ENCODE data around the gene MTNR1B.

The MTNR1B gene

DNA sequence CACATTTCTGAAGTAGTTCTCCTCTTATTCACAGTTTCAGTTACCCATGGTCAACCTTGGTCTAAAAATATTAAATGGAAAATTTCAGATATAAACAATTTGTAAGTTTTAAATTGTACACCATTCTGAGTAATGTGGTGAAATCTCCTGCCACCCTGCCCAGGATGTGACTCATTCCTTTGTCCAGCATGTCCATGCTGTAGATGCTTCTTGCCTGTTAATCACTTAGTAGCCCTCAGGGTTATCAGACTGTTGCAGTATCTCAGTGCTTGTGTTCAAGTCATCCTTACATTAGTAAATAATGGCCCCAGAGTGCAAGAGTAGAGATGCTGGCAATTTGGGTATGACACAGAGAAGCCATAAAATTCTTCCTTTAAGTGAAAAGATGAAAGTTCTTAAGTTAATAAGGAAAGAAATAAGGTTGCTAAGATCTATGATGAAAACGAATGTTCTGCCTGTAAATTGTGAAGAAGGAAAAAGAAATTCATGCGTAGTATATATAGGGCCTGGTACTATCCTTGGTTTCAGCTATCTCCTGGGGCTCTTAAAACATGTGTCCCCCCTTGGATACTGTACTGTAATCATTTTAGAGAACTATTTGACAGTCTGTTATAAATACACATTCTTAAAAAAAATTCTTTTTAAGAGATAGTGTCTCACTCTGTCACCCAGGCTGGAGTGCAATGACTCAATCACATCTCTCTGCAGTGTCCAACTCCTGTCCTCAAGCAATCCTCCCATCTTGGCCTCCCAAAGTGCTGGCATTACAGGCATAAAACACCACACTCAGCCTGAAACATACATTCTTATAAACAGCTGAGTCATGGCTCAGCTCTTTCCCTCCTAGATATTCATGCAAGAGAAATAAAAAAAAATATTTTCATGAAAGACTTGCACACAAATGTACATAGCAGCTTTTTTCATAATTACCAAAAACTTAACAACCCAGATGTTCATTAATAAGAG is 31.3 kb downstream of the MTNR1B start:
- H3K27ac Mint-ChIP-seq: no peak overlapping the region
- no peak overlapping the region for H3K4me3 Mint-ChIP-seq
- H3K9me3 Mint-ChIP-seq: no peaks in the 10 kb centered on the region
- H3K27me3 Mint-ChIP-seq: no peaks in the 10 kb centered on the region
- no peaks in the 10 kb centered on the region for H3K36me3 Mint-ChIP-seq (ENCODE audit: low read depth)
- intact Hi-C loops (cut with micrococcal nuclease): no loop called here
- no peaks in the 10 kb centered on the region for H3K4me1 Mint-ChIP-seq (ENCODE audit: low read depth)

DNA sequence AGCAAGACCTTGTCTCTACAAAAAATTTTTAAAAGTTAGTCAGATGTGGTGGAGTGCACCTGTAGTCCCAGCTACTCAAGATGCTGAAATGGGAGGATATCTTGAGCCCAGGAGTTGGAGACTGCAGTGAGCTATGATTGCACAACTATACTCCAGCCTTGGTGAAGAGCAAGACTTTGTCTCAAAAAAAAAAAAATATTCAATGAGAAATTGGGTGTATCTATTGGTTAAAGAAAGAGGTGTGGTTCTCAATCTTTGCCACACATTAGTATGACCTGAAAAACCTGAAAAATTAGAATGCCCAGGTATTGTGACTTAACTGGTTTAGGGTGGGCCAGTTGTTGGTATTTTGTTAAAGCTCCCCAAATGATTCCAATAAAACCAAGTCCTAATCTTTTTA is 32.4 kb downstream of the MTNR1B start:
- Mint-ChIP-seq H3K9me3 (peaks cover 7% of the 10 kb centered on the region), H3K27ac (no peak overlapping the region), H3K27me3 (no peaks in the 10 kb centered on the region), H3K36me3 (ENCODE audit: low read depth) (no peaks in the 10 kb centered on the region), H3K4me3 (no peak overlapping the region), H3K4me1 (ENCODE audit: low read depth) (no peaks in the 10 kb centered on the region)
- intact Hi-C loops (cut with micrococcal nuclease): no loop called here

DNA sequence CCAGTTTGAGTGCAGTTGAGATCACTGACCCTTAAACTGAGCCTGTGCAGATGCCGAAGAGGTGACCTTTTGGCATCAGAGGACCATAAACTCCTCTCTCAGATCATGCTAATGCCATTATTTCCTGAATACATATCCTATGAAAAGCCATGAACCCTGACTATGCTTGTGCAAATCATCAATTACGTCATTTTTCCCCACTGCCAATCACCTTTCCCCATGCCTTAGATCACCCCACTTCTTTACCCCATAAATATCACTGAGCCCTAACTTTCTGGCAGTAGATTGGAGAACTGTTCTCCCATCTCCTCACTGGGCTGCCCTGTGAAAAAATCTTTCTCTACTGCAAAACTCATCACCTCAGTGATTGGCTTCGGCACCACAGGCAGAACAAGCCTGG is 32.9 kb downstream of the MTNR1B start:
- Mint-ChIP-seq H3K27ac (no peak overlapping the region), H3K4me1 (ENCODE audit: low read depth) (no peaks in the 10 kb centered on the region), H3K9me3 (peaks cover 7% of the 10 kb centered on the region), H3K36me3 (ENCODE audit: low read depth) (no peaks in the 10 kb centered on the region), H3K4me3 (no peak overlapping the region), H3K27me3 (no peaks in the 10 kb centered on the region)
- intact Hi-C loops (cut with micrococcal nuclease): no loop called here

DNA sequence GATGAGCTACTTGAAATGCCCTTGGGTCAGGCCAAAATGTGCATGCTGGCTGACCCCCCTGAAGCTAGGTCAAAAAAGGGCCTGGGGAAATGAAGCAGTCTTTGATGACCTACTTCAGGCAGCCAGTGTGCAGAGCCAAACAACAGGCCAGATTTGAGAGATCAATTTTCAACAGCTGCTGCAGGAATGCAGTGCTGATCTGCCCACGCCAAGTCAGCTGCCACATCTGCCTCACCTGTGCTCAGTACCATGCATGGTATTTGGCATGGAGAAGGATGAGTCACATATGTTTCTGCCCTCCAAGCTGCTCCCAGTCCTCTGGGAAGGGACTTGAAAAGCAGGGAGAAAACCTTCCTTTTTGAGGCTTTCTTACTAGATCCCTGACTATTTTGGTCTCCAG is 35.8 kb downstream of the MTNR1B start:
- intact Hi-C loops (cut with micrococcal nuclease): no loop called here
- Mint-ChIP-seq H3K27me3 (no peaks in the 10 kb centered on the region), H3K27ac (no peak overlapping the region)

DNA sequence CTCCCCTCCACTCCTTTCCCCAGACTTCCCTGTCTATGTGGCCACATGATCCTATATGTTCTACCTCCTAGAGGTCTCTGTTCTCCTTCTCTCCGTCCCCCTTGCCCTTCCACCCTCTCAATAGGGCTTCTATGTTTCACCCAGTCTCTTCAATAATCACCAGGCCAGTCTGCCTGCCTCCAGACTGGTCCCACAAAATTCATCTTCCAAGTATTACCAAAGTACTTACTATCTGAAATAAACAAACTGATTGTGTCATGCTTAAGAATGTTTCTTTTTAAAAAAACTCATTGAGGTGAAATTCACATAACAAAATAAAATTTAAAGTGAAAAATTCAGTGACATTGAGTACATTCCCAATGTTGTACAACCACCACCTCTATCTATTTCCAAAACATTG is 44.2 kb downstream of the MTNR1B start:
- H3K27ac Mint-ChIP-seq: no peak overlapping the region
- H3K9me3 Mint-ChIP-seq: peaks cover 21% of the 10 kb centered on the region
- intact Hi-C loops (cut with micrococcal nuclease): no loop called here
- no peaks in the 10 kb centered on the region for H3K36me3 Mint-ChIP-seq (ENCODE audit: low read depth)
- H3K4me3 Mint-ChIP-seq: no peak overlapping the region
- no peaks in the 10 kb centered on the region for H3K4me1 Mint-ChIP-seq (ENCODE audit: low read depth)
- H3K27me3 Mint-ChIP-seq: no peaks in the 10 kb centered on the region

More for the DNA sequence above, 35.8 kb downstream of the MTNR1B start:
- Mint-ChIP-seq H3K36me3 (ENCODE audit: low read depth) (no peaks in the 10 kb centered on the region), H3K9me3 (peaks cover 20% of the 10 kb centered on the region), H3K4me3 (no peak overlapping the region), H3K4me1 (ENCODE audit: low read depth) (no peaks in the 10 kb centered on the region)

DNA sequence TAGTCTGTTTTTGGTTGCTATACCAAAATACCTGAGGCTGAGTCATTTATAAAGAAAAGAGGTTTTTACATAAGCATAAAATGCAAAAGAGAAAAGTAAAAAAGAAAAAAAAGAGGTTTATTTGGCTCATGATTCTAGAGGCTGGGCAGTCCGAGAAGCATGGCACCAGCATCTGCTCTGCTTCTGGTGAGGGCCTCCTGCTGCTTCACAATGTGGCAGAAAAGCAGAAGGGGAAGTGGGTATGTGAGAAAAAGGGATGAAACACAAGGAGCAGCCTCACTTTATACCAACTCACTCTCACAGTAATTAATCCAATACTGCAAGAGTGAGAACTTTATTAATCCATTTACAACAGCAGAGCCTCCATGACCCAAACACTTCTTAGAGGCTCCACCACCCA is 47.1 kb downstream of the MTNR1B start:
- Mint-ChIP-seq H3K4me1 (ENCODE audit: low read depth) (no peaks in the 10 kb centered on the region), H3K27ac (no peak overlapping the region), H3K9me3 (peaks cover 18% of the 10 kb centered on the region), H3K4me3 (no peak overlapping the region), H3K27me3 (no peaks in the 10 kb centered on the region), H3K36me3 (ENCODE audit: low read depth) (no peaks in the 10 kb centered on the region)
- intact Hi-C loops (cut with micrococcal nuclease): no loop called here

DNA sequence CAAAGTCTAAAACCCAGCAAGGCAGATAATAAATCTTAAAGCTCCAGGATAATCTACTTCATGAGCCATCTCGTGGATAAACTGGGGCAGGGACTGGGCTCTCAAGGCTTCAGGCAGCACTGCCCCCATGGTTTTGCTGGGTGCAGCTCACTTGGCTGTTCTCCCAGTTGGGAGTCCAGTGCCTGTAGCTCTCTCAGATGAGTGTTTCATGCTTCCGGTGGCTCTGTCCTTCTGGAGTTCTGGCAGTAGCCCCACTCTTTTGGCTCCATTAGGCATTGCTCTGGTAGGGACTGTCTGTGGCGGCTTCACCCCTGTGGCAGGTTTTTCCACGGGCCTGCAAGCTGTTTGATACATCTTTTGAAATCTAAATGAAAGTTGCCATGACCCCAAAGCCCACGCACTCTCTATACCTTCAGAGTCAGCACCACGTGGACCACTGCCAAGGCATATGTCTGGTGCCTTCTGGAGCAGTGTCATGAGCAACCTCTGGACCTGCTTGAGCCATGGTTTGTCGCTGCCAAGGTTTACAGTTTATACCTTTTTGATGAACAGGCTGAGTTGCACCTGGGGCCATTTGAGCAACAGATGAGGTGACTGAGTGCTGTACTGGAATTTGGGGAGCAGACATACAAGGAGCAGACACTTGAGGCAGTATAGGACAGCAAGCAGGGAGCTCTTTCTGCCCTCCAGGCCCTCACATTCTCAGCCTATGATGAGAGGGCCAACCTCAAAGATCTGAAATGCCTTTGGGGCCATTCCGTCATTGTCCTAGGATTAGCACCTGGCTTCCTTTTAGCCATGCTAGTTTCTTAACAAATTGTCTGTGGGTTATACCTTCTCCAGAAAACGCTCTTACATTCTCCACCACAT is 48.6 kb downstream of the MTNR1B start:
- Mint-ChIP-seq H3K27ac (no peak overlapping the region), H3K4me3 (no peak overlapping the region), H3K27me3 (no peaks in the 10 kb centered on the region), H3K36me3 (ENCODE audit: low read depth) (no peaks in the 10 kb centered on the region), H3K4me1 (ENCODE audit: low read depth) (no peaks in the 10 kb centered on the region), H3K9me3 (peaks cover 18% of the 10 kb centered on the region)
- intact Hi-C loops (cut with micrococcal nuclease): no loop called here

DNA sequence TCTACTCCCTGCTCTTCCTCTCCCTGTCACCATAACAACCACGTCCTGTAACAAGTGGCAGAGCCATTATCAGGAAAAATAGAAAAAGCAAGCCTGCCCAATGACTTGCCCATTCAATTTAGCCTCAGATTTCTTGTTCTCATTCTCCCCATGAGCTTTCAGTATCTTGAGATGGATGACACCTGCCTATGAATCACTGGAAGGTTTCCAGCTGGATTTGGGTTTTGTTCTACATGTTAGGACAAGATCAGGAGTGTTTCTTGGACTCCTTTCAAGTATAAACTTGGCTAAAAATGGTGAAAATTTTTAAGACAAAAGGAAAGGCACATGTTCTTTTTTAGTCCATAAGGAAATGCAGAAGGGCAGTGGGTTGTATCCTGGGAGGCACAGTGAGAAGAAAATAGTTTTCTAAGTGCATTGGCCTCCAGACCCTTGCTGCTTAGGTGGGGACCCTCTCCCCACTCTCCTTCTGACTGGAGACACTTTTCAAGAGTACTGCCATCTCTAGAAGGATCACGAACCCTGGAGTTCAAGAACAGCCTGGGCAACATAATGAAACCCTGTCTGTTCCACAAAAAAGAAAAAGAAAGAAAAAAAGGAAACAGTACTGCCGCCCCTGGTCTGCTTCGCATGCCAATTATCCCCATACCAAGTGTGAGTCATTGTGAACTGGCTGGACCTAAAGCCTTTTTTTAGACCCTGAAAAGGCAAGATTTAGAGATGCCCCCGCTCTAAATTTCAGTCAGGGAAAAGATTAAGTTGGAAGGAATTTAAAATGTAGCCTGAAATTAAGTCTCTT is 51.0 kb downstream of the MTNR1B start:
- peaks cover 9% of the 10 kb centered on the region for H3K9me3 Mint-ChIP-seq
- intact Hi-C loops (cut with micrococcal nuclease): no loop called here
- no peaks in the 10 kb centered on the region for H3K27me3 Mint-ChIP-seq
- no peaks in the 10 kb centered on the region for H3K36me3 Mint-ChIP-seq (ENCODE audit: low read depth)
- no peak overlapping the region for H3K4me3 Mint-ChIP-seq
- no peaks in the 10 kb centered on the region for H3K4me1 Mint-ChIP-seq (ENCODE audit: low read depth)
- no peak overlapping the region for H3K27ac Mint-ChIP-seq

DNA sequence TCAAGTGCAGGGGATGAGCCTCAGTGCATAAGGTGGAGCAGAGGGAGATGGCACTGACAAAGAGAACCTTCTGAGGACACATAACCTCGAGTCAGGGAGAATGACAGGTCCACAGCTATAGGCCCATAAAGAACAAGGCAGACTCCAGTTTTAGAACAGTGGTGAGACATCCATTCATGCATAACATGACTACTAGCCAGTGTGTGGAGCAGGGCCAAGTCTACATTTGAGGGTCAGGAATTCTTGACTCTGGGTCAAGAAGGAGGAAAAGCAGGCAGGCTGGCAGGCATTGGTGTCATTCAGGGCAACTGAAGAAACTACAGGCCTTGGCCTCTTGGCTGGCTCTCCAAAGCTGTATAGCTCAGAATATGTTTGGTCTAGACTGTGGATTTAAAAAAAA is 54.9 kb downstream of the MTNR1B start:
- Mint-ChIP-seq H3K27ac (no peak overlapping the region), H3K27me3 (no peaks in the 10 kb centered on the region), H3K9me3 (no peaks in the 10 kb centered on the region), H3K4me3 (no peak overlapping the region), H3K4me1 (ENCODE audit: low read depth) (no peaks in the 10 kb centered on the region), H3K36me3 (ENCODE audit: low read depth) (no peaks in the 10 kb centered on the region)
- intact Hi-C loops (cut with micrococcal nuclease): no loop called here

DNA sequence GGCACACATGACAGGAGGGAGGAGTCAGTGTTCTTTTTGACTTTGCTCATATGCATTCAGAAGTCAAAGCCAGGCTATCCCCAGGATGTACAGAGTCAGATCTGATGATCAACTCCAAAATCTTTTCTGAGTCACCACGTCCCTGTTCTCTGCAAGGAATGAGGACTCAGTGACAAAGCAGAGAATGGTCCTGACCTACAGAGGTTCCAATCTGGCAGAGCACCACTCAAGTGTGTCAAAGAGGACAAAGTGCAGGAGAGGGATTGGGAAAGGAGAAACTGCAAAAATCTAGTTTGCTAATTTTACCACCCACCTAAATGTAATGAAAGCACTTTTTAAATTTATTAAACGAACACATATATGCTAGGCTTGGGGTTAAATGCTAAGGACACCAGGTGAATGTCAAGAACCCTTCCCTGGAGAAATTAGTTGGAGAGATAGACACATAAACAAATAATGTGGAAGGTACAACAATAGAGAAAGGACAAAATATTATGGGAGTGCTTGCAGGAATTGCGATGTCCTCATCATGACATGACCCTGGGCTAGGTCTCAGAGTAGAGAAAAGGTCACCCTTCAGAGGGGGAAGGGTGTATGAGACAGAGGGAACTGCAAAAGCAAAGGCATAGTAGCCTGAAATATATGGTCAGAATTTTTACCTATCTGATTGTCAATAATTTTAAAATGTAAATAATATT is 56.3 kb downstream of the MTNR1B start:
- no peak overlapping the region for H3K4me3 Mint-ChIP-seq
- no peak overlapping the region for H3K27ac Mint-ChIP-seq
- no peaks in the 10 kb centered on the region for H3K36me3 Mint-ChIP-seq (ENCODE audit: low read depth)
- H3K4me1 Mint-ChIP-seq (ENCODE audit: low read depth): no peaks in the 10 kb centered on the region
- H3K9me3 Mint-ChIP-seq: no peaks in the 10 kb centered on the region
- intact Hi-C loops (cut with micrococcal nuclease): no loop called here
- H3K27me3 Mint-ChIP-seq: no peaks in the 10 kb centered on the region

DNA sequence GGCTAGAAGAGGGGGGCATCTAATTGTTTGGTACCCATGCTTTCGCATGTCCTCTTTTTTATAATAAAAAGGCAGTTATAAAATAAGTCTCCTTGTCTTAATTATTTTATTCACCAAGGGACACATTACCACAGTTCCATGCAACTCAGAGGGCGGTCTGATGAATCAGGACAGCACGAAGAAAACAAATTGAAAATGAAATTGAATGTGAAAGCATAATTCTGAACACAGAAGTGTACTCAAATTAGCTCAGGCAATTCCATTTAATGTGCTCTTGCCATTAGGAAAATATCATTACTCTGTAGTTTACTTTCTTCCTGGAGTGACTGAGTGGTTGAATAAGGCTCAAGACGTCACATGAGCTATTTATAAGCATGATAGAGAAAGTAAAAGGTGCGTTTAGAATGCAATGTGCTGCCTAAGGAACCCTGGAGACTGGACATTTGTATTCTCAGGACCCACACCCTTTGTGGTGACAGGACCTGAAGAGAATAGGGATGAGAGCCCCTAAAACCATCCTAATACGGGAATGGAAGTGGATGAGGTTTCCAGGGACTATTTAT is 59.6 kb downstream of the MTNR1B start:
- no peaks in the 10 kb centered on the region for H3K36me3 Mint-ChIP-seq (ENCODE audit: low read depth)
- H3K27me3 Mint-ChIP-seq: no peaks in the 10 kb centered on the region
- no peaks in the 10 kb centered on the region for H3K4me1 Mint-ChIP-seq (ENCODE audit: low read depth)
- H3K4me3 Mint-ChIP-seq: no peak overlapping the region
- H3K27ac Mint-ChIP-seq: no peak overlapping the region
- no peaks in the 10 kb centered on the region for H3K9me3 Mint-ChIP-seq
- intact Hi-C loops (cut with micrococcal nuclease): no loop called here

DNA sequence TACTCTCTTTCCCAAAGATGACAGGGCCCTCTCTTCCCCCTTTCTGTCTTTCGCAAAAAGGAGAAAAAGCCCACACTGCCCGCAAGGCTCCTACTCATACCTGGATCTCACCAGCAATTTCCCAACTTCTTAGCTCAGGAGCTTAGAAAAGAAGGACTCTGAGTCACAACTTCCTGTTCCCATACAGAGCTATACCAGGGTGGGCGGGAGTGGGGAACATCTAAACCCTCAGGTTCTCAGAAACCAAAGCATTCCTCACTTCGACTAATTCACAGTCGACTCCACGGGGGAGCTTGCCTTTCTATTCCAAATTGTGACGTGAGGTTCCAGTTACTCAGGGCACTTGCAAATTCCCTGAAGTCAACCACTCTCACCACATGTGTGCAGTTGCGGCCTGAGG is 61.9 kb downstream of the MTNR1B start:
- no peaks in the 10 kb centered on the region for H3K9me3 Mint-ChIP-seq
- intact Hi-C loops (cut with micrococcal nuclease): no loop called here
- H3K4me1 Mint-ChIP-seq (ENCODE audit: low read depth): no peaks in the 10 kb centered on the region
- H3K27me3 Mint-ChIP-seq: no peaks in the 10 kb centered on the region
- no peak overlapping the region for H3K27ac Mint-ChIP-seq
- no peaks in the 10 kb centered on the region for H3K36me3 Mint-ChIP-seq (ENCODE audit: low read depth)
- no peak overlapping the region for H3K4me3 Mint-ChIP-seq
